SK-N-SH treated with all-trans-retinoic acid at 6 μM for 48 hours (cell line): Measurements from ENCODE around the gene ESPL1.

Experiments
- ARNTL ChIP-seq: fragments of 450-650 bp; formaldehyde crosslinking; IDR thresholded peaks from 2 replicates; pipeline ENCODE4 v1.5.0; 2020; ENCODE audit warnings: low read depth, mild to moderate bottlenecking, moderate library complexity, borderline replicate concordance
- ESRRG ChIP-seq: fragments of 250-450 bp; sonication (Bioruptor Pico); IDR thresholded peaks from 2 replicates; pipeline ENCODE4 v1.6.1; 2021; ENCODE audit warnings: mild to moderate bottlenecking
- ZNF565 ChIP-seq: fragments of 450-650 bp; formaldehyde crosslinking; conservative IDR thresholded peaks from 2 replicates; pipeline ENCODE4 v1.5.0; 2020; ENCODE audit warnings: low read depth, mild to moderate bottlenecking, moderate library complexity
- ZNF70 ChIP-seq: fragments of 450-650 bp; formaldehyde crosslinking; IDR thresholded peaks from 2 replicates; pipeline ENCODE4 v1.5.0; 2020; ENCODE audit warnings: mild to moderate bottlenecking, moderate library complexity
- ZNF8 ChIP-seq: fragments of 450-650 bp; formaldehyde crosslinking; IDR thresholded peaks from 2 replicates; pipeline ENCODE4 v1.5.0; 2020; ENCODE audit warnings: mild to moderate bottlenecking, moderate library complexity
- TF ChIP-seq, protein P1 (sequence below): fragments of 250-450 bp; sonication (Bioruptor Pico); IDR thresholded peaks from 2 replicates; pipeline ENCODE4 v1.5.1; 2021; ENCODE audit warnings: mild to moderate bottlenecking, moderate library complexity
- TF ChIP-seq, protein P2 (sequence below): fragments of 250-450 bp; sonication (Bioruptor Pico); IDR thresholded peaks from 2 replicates; pipeline ENCODE4 v1.5.1; 2020; ENCODE audit warnings: low read depth, mild to moderate bottlenecking, moderate library complexity

DNA sequence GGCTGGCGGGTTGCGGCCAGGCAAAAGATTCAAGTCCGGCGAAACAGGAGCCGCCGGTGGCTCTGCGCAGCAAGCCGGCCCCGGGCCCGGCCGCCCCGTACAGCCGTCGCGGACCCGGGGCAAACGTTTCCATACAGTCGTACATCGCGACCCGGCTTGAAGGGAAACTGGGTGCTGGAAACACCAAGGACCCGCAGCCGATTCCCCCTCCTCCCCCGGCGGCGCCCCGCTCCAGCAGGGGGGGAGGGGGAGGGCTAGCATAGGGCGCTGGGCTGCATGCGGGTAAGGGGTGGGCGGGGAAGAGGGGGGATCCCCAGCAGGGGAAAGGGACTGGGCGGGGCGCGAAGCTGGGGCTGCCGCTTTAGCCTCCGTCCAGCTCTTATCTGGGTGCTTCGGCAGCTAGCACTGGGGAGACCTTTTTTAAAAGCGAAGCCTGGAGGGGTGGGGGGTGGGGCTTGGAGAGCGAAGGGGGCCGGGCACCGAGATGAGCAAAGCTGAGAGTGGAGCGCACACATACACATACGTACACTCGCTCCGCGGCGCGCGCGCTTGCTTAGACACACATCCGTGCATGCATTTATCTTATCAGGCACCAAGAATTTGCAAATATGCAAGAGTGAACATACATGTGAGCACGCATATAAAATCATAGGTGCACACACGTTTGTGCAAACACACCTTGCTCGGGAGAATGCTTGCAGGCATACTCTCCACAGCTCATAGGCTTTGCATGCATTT is 48.0 kb upstream of the ESPL1 start:
- TF ChIP-seq ESRRG (CRISPR knock-in tag) (no peak), ARNTL (no peak), ZNF8 (CRISPR knock-in tag) (no peak), ZNF70 (no peak), ZNF565 (CRISPR knock-in tag) (no peak)
- TF ChIP-seq, protein P1, sequence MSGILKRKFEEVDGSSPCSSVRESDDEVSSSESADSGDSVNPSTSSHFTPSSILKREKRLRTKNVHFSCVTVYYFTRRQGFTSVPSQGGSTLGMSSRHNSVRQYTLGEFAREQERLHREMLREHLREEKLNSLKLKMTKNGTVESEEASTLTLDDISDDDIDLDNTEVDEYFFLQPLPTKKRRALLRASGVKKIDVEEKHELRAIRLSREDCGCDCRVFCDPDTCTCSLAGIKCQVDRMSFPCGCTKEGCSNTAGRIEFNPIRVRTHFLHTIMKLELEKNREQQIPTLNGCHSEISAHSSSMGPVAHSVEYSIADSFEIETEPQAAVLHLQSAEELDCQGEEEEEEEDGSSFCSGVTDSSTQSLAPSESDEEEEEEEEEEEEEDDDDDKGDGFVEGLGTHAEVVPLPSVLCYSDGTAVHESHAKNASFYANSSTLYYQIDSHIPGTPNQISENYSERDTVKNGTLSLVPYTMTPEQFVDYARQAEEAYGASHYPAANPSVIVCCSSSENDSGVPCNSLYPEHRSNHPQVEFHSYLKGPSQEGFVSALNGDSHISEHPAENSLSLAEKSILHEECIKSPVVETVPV (CRISPR knock-in tag), result no peak
- TF ChIP-seq, protein P2, sequence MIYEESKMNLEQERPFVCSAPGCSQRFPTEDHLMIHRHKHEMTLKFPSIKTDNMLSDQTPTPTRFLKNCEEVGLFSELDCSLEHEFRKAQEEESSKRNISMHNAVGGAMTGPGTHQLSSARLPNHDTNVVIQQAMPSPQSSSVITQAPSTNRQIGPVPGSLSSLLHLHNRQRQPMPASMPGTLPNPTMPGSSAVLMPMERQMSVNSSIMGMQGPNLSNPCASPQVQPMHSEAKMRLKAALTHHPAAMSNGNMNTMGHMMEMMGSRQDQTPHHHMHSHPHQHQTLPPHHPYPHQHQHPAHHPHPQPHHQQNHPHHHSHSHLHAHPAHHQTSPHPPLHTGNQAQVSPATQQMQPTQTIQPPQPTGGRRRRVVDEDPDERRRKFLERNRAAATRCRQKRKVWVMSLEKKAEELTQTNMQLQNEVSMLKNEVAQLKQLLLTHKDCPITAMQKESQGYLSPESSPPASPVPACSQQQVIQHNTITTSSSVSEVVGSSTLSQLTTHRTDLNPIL (CRISPR knock-in tag), result no peak
